Peyer's patch (tissue), 4 donors: ENCODE measurements around the gene GDAP1L1.

ENCODE experiments used
- POLR2A ChIP-seq, 2 donors: fragments of 450-650 bp; IDR thresholded peaks; one replicate each; pipeline ENCODE4 v1.5.1; 2017; ENCODE audit warnings: antibody characterized with exemption in 2 of 2, mild to moderate bottlenecking in 2 of 2, moderate library complexity in 2 of 2
- TF ChIP-seq, protein P1 (sequence below), 6 experiments: fragments of 450-650 bp in 4 of 6; fragments of 200-600 bp in 2 of 6; sonication (generic) in 1 of 6; IDR thresholded peaks; one replicate each; pipeline ENCODE4 v1.5.1; 2017 to 2019; ENCODE audit warnings: antibody characterized with exemption in 6 of 6, mild to moderate bottlenecking in 3 of 6, moderate library complexity in 1 of 6

- TF ChIP-seq, protein P1, sequence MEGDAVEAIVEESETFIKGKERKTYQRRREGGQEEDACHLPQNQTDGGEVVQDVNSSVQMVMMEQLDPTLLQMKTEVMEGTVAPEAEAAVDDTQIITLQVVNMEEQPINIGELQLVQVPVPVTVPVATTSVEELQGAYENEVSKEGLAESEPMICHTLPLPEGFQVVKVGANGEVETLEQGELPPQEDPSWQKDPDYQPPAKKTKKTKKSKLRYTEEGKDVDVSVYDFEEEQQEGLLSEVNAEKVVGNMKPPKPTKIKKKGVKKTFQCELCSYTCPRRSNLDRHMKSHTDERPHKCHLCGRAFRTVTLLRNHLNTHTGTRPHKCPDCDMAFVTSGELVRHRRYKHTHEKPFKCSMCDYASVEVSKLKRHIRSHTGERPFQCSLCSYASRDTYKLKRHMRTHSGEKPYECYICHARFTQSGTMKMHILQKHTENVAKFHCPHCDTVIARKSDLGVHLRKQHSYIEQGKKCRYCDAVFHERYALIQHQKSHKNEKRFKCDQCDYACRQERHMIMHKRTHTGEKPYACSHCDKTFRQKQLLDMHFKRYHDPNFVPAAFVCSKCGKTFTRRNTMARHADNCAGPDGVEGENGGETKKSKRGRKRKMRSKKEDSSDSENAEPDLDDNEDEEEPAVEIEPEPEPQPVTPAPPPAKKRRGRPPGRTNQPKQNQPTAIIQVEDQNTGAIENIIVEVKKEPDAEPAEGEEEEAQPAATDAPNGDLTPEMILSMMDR (IDR thresholded peaks at IDR 0.05) = no peak
- TF ChIP-seq POLR2A (IDR thresholded peaks at IDR 0.05) = no peak
Measured at GRCh38 chr20:44324343-44324742, 77.2 kb downstream of the GDAP1L1 start.
